B cell (primary cell): Measurements from ENCODE around the gene YIF1A. TPM values are rescaled to one million over a fixed set of nuclear protein-coding genes. Genes with fewer than 3 reads are reported as not detected.
A peak's percentile ranks its signal among the peaks of the same experiment; 100 is the strongest.

Experiments used
- ATAC-seq: fragments of 200-7000 bp; cut with Tn5 transposase; one replicate; pipeline ENCODE4 v1.10.0; 2021; ENCODE audit warnings: low read depth, mild to moderate bottlenecking, moderate number of reproducible peaks, moderate library complexity
- CTCF ChIA-PET: fragments of 350-600 bp; sonication (Branson Sonifier 250); formaldehyde crosslinking; loops from one replicate; lab custom pipeline; 2021; ENCODE audit warnings: antibody characterized with exemption, inconsistent platforms; lab: Charles Lee
- POLR2A ChIA-PET: fragments of 350-600 bp; sonication (Branson Sonifier 250); formaldehyde crosslinking; loops from one replicate; lab custom pipeline; 2021; ENCODE audit warnings: antibody characterized with exemption; lab: Charles Lee
- DNase-seq: peaks from one replicate; pipeline ENCODE4 v3.0.0; 2013
- H2AFZ ChIP-seq: 2 replicates; pipeline ENCODE4 v1.6.1; 2012; ENCODE audit warnings: mild to moderate bottlenecking, low read depth, low read length; ENCODE audit not compliant: insufficient read depth, poor library complexity, severe bottlenecking
- H3K27ac ChIP-seq, 2 donors: 1 replicate in 1 of 2; 2 replicates in 1 of 2; pipeline ENCODE4 v1.5.1; 2012 to 2013; ENCODE audit warnings: low read length in 2 of 2, mild to moderate bottlenecking in 2 of 2, moderate library complexity in 1 of 2
- H3K27me3 ChIP-seq, 4 experiments: fragments of 200-600 bp in 1 of 4; sonication (generic) in 1 of 4; replicated peaks in 1 of 4; 1 replicate in 2 of 4; 2 replicates in 2 of 4; pipeline versions ENCODE4 v1.6.1 to v1.7.0; 2013 to 2016; ENCODE audit warnings: low read length in 3 of 4, mild to moderate bottlenecking in 2 of 4, mixed read lengths in 1 of 4, moderate library complexity in 1 of 4; ENCODE audit not compliant: insufficient read depth in 4 of 4, control insufficient read depth in 3 of 4; ENCODE audit errors: control extremely low read depth in 1 of 4
- H3K36me3 ChIP-seq, 2 experiments: replicated peaks in 1 of 2; 1 replicate in 1 of 2; 2 replicates in 1 of 2; pipeline versions ENCODE4 v1.6.1 to v1.7.1; 2013; ENCODE audit warnings: low read length in 1 of 2; ENCODE audit not compliant: insufficient read depth in 2 of 2, control insufficient read depth in 1 of 2; ENCODE audit errors: control extremely low read depth in 1 of 2, extremely low read depth in 1 of 2
- H3K4me1 ChIP-seq, 2 donors: fragments of 200-600 bp in 1 of 2; sonication (generic) in 1 of 2; 1 replicate in 1 of 2; 2 replicates in 1 of 2; pipeline versions ENCODE4 v1.5.1 to v1.6.1; 2013 to 2017; ENCODE audit warnings: low read length in 2 of 2; ENCODE audit not compliant: control insufficient read depth in 2 of 2, insufficient read depth in 2 of 2
- H3K4me2 ChIP-seq: replicated peaks from 2 replicates; pipeline ENCODE3; 2012; ENCODE audit warnings: mild to moderate bottlenecking, low read depth, low read length; ENCODE audit not compliant: poor library complexity, severe bottlenecking
- H3K4me3 ChIP-seq, 5 experiments: fragments of 200-600 bp in 1 of 5; sonication (generic) in 1 of 5; 1 replicate in 3 of 5; 2 replicates in 2 of 5; pipeline versions ENCODE4 v1.5.1 to v1.7.0; 2011 to 2016; ENCODE audit warnings: low read length in 4 of 5, mild to moderate bottlenecking in 4 of 5, low read depth in 2 of 5, control low read depth in 1 of 5, moderate library complexity in 1 of 5; ENCODE audit not compliant: insufficient read depth in 1 of 5; ENCODE audit errors: control extremely low read depth in 1 of 5, extremely low read depth in 1 of 5
- H3K79me2 ChIP-seq: fragments of 200-600 bp; sonication (generic); one replicate; pipeline ENCODE4 v1.6.0; 2016; ENCODE audit warnings: low read length; ENCODE audit not compliant: control insufficient read depth, insufficient read depth
- H3K9ac ChIP-seq: fragments of 200-600 bp; sonication (generic); 2 replicates; pipeline ENCODE4 v1.6.1; 2017; ENCODE audit warnings: mild to moderate bottlenecking, low read length, moderate library complexity
- H3K9me3 ChIP-seq, 3 donors: one replicate each; pipeline versions ENCODE4 v1.6.1 to v1.7.1; 2013; ENCODE audit warnings: low read length in 2 of 3; ENCODE audit not compliant: control insufficient read depth in 2 of 3, insufficient read depth in 1 of 3; ENCODE audit errors: control extremely low read depth in 1 of 3
- H4K20me1 ChIP-seq: 2 replicates; pipeline ENCODE4 v1.6.0; 2012; ENCODE audit warnings: mild to moderate bottlenecking, low read length; ENCODE audit not compliant: insufficient read depth, control insufficient read depth, poor library complexity, severe bottlenecking
- H3K27ac Mint-ChIP-seq: one replicate; pipeline ENCODE4 v1.8.0; 2021; ENCODE audit warnings: mixed read lengths
- H3K27me3 Mint-ChIP-seq: one replicate; pipeline ENCODE4 v1.8.0; 2021; ENCODE audit warnings: mixed read lengths
- H3K4me1 Mint-ChIP-seq: one replicate; pipeline ENCODE4 v1.8.0; 2021; ENCODE audit warnings: mixed read lengths
- H3K4me3 Mint-ChIP-seq: one replicate; pipeline ENCODE4 v1.8.0; 2021; ENCODE audit warnings: mixed read lengths
- H3K9me3 Mint-ChIP-seq: one replicate; pipeline ENCODE4 v1.8.0; 2022; ENCODE audit warnings: mixed read lengths; ENCODE audit not compliant: insufficient read depth
- EZH2 ChIP-seq: IDR thresholded peaks from 2 replicates; pipeline ENCODE4 v1.6.1; 2012; ENCODE audit warnings: borderline replicate concordance, low read depth, mild to moderate bottlenecking, moderate library complexity, low read length; ENCODE audit not compliant: insufficient read depth, poor library complexity, severe bottlenecking
- WGBS: methylation state at CpG from one replicate; pipeline ENCODE4 v1.1.5; 2013; ENCODE audit warnings: missing lambda C conversion rate; ENCODE audit not compliant: insufficient coverage; 5-methylcytosine and 5-hydroxymethylcytosine counted together
- intact Hi-C: fragments of 100-400 bp; cut with micrococcal nuclease; formaldehyde crosslinking; loops from one replicate; pipeline ENCODE4 v1.10.0; 2022
- polyA plus RNA-seq: library from polyadenylated mRNA; depleted of rRNA; stranded (reverse); fragments of >200 nt; gene quantifications from 2 replicates; pipeline ENCODE4 v1.2.3, GENCODE V29; 2012
- total RNA-seq, 2 donors: library from RNA; stranded (reverse); fragments of 120-200 nt in 1 of 2; gene quantifications; 1 replicate in 1 of 2; 2 replicates in 1 of 2; pipeline versions ENCODE4 v1.2.3 to v1.2.4, GENCODE V29; 2013 to 2022
- TF ChIP-seq, protein P1 (sequence below): fragments of 200-600 bp; IDR thresholded peaks from one replicate; pipeline ENCODE4 v1.8.0; 2022; ENCODE audit warnings: antibody characterized with exemption, mild to moderate bottlenecking

YIF1A gene
- total and polyA plus RNA-seq, 2 donors (not counting 1 experiment from before 2014, with no cell fraction given) = 43.9 to 95.0 TPM

DNA sequence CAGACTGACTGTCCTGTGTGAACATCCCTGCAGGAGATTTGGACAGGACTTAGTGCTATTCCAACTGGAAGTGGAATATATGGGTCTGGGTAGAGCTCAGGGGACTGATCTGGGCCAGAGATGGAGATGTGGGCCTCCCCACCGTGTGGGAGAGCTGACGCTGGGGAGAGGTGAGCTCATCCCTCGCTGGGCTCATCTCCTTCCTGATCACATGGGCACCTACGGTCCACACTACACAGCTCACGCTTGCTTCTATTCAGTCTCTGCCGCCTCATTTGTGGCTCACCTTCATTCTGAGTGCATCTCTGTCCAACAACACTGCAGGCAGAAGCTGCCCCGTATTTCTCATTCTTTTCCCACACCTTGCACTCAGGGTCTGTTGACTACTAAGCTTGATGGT lies 37.1 kb downstream of the YIF1A start:
- Mint-ChIP-seq H3K27ac (no peak overlapping the region), H3K4me1 (peaks cover 9% of the 10 kb centered on the region), H3K4me3 (no peak overlapping the region), H3K27me3 (no peaks in the 10 kb centered on the region), H3K9me3 (no peaks in the 10 kb centered on the region)
- ATAC-seq = no peak
- H3K79me2 ChIP-seq = no peaks in the 10 kb centered on the region
- H3K4me3 ChIP-seq = no peak overlapping the region
- H3K4me2 ChIP-seq = no peak overlapping the region
- H3K36me3 ChIP-seq = peaks cover 0 to 21% of the 10 kb centered on the region in 2 experiments
- H2AFZ ChIP-seq = no peak overlapping the region
- POLR2A ChIA-PET = no interaction called here
- intact Hi-C loops = no loop called here
- no peak overlapping the region for H3K27ac ChIP-seq
- no peak overlapping the region for H3K9ac ChIP-seq
- no peaks in the 10 kb centered on the region for H3K9me3 ChIP-seq
- CTCF ChIA-PET = interaction anchor here (1.7 kb wide), 1 partner anchor 29 kb away, joined by 8 read pairs; no protein-coding TSS in a partner anchor
- DNase-seq = no peak
- WGBS = 98% methylated on average over 6 of the region's 7 CpGs
- TF ChIP-seq, protein P1, sequence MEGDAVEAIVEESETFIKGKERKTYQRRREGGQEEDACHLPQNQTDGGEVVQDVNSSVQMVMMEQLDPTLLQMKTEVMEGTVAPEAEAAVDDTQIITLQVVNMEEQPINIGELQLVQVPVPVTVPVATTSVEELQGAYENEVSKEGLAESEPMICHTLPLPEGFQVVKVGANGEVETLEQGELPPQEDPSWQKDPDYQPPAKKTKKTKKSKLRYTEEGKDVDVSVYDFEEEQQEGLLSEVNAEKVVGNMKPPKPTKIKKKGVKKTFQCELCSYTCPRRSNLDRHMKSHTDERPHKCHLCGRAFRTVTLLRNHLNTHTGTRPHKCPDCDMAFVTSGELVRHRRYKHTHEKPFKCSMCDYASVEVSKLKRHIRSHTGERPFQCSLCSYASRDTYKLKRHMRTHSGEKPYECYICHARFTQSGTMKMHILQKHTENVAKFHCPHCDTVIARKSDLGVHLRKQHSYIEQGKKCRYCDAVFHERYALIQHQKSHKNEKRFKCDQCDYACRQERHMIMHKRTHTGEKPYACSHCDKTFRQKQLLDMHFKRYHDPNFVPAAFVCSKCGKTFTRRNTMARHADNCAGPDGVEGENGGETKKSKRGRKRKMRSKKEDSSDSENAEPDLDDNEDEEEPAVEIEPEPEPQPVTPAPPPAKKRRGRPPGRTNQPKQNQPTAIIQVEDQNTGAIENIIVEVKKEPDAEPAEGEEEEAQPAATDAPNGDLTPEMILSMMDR = no peak
- TF ChIP-seq EZH2 = no peak
- no peaks in the 10 kb centered on the region for H4K20me1 ChIP-seq
- no peaks in the 10 kb centered on the region for H3K27me3 ChIP-seq
- H3K4me1 ChIP-seq = peaks cover 5 to 6% of the 10 kb centered on the region in 2 donors

GRCh38 chr11:66248903-66249302 lies 40.0 kb downstream of the YIF1A start:
- ATAC-seq (no peak), DNase-seq (no peak)
- H3K4me3 ChIP-seq = no peak overlapping the region
- H3K79me2 ChIP-seq = no peaks in the 10 kb centered on the region
- H4K20me1 ChIP-seq = no peaks in the 10 kb centered on the region
- intact Hi-C loops = no loop called here
- no peaks in the 10 kb centered on the region for H3K9me3 ChIP-seq
- no peak overlapping the region for H2AFZ ChIP-seq
- H3K36me3 ChIP-seq = peaks cover 0 to 32% of the 10 kb centered on the region in 2 experiments
- ChIA-PET POLR2A (no interaction called here), CTCF (no interaction called here)
- TF ChIP-seq, protein P1 = no peak
- no peak for TF ChIP-seq EZH2
- H3K4me3 Mint-ChIP-seq = no peak overlapping the region
- no peaks in the 10 kb centered on the region for H3K27me3 Mint-ChIP-seq
- no peak overlapping the region for H3K27ac Mint-ChIP-seq
- no peaks in the 10 kb centered on the region for H3K9me3 Mint-ChIP-seq
- no peaks in the 10 kb centered on the region for H3K4me1 ChIP-seq
- no peak overlapping the region for H3K4me2 ChIP-seq
- peaks cover 4% of the 10 kb centered on the region for H3K4me1 Mint-ChIP-seq
- 96% methylated on average over 3 of the region's 6 CpGs for WGBS
- no peak overlapping the region for H3K9ac ChIP-seq
- no peaks in the 10 kb centered on the region for H3K27me3 ChIP-seq
- peak overlapping the region in 1 of 2 donors; percentile 38 for H3K27ac ChIP-seq
